GM10266 (cell line): ENCODE data around the gene TTLL10.

Experiments used
- DNase-seq: peaks from one replicate; pipeline ENCODE4 v3.0.0; 2012; ENCODE audit errors: extremely low spot score
- CTCF ChIP-seq: IDR thresholded peaks from 2 replicates; pipeline ENCODE4 v1.5.1; 2012; ENCODE audit warnings: mild to moderate bottlenecking, low read depth; ENCODE audit not compliant: control insufficient read depth, insufficient read depth; ENCODE audit errors: missing control alignments

The TTLL10 gene

DNA sequence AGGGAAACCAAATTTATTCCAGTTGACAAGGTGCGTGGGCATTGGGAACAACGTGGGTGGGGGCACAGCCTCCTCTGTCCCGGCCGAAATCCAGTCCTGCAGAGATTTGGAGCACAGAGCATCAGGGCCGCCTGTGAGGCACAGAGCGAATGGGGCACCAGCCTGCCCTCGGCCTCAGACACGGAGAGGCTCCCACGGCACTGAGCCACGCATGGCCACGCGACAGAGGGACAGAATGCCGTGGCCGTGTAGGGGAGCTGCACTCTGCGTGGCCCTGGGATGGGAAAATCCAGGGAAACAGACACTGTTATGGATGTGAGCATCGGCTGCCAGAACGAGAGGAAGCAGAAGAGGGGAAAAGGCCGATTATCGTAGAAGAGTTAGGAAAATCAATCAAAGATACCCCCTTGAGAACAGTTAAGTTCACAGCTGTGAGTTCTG is 44.3 kb upstream of the TTLL10 start:
- no peak for TF ChIP-seq CTCF
- DNase-seq: no peak

DNA sequence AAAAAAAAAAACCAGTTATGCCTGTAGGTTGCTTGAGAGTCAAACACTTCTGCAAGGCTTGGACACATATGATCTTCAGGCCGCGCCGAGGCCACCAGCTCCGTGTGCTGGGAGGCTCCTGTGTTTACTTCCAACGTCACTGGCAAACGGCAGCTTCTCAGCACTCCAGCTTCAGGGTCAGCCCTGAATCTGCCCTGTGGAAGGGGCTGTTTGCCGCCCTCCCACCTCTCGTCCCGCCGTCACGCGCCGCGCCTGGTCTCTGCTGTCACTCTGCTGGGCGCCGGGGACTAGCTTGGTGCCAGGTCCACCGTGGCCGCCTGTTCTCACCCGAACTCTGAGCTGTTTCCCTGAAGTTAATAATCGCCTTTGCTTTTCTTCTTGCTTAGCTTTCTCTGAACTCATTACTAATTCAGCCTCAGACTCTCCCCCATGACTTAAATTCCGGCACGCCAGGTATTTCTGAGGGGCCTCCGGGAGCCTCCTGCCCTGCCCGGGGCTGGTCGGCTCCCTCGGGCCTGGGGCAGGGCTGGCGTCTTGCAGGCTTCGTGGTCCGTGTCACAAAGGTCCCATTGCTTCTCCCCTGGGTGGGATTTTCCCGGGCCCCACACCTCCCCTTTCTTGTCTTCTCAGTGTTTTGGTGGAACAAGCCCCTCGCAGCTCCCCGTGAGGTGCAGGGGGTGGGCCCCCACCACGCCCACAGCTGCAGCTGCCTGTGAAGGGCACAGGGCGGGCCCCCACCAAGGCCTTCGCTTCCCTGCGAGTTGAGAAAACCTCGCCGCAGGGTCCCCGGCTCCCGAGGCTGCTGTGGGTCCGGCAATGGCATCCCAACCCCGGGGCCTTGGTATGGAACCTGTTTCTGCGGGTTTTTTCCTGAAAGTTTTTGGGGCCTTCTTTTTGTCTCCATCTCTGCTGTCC is 43.2 kb upstream of the TTLL10 start:
- no peak for DNase-seq
- TF ChIP-seq CTCF: no peak

DNA sequence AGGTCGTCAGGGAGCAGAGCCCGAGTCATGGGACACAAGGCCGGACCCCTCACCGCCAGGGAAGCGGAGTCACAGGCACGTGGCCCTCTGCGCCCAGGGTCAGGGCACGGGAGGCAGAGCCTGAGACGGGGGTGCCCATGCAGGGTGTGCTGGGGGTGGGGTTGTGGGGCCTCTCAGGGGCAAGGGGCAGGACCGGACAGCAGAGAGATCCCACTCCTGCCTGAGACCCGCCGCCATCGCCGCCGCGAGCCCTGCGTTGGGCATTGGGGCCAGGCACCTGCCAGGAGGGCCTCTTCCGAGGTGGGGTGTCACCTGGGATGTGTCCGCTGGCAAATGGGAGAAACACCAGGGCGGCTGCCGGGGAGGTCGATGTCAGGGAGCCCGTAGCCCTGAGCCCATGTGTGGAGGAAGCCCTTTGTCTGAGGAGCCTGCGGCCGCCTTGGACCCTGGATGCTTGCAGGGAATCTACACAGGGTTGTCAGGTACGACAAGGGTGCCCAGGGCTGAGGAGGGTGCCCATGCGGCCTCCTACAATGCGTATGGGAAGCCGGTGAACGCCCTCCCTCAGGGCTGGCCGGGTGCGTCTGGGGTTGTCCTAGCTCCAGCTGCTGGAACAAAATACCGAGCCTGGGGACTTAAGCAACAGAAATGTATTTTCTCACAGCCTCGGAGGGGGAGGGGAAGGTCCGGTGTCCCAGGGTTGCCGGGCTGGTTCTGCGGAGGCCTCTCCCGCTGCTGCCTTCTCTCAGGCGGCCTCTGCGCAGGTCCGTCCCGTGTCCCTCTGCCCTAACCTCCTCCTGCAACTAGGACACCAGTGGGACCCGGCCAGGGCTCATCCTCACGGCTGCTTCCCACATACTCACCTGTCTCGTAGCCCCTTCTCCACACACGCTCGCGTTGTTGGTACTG is 41.4 kb upstream of the TTLL10 start:
- DNase-seq: no peak
- TF ChIP-seq CTCF: no peak

- TF ChIP-seq CTCF: no peak
- DNase-seq: no peak
These were observed 40.5 kb upstream of the TTLL10 start for GRCh38 chr1:1132956-1133750.

DNA sequence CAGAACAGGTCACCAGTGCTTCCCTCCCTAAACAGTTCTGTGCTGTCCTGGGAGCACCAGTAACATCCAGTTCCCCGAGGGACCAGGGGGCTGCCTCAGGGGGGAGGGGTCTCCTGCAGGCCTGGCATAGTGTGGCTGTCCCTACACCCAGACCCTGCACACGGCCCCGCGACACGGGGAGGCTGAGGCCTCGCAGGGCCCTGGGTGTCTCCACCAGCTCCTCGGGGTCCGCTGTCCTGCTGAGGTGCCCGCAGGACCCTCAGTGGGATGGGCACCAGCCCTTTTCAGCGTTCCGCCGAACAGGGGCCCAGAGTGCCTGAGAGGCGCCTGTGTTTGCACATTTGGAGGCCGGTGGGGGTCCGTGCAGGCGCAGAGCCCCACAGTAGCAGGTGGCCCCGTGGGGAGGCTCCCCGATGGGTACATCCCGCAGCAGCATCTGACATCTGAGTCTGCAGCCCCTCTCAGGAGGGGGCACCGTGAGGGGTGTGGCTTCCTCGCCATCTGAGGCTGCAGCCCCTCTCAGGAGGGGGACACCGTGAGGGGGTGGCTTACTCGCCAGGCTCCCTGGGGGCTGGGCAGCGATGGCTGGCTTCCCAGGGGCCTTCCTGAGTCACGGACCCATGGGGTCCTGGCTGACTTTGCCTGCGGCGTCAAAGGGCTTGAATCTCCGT is 39.2 kb upstream of the TTLL10 start:
- no peak for TF ChIP-seq CTCF
- DNase-seq: no peak

DNA sequence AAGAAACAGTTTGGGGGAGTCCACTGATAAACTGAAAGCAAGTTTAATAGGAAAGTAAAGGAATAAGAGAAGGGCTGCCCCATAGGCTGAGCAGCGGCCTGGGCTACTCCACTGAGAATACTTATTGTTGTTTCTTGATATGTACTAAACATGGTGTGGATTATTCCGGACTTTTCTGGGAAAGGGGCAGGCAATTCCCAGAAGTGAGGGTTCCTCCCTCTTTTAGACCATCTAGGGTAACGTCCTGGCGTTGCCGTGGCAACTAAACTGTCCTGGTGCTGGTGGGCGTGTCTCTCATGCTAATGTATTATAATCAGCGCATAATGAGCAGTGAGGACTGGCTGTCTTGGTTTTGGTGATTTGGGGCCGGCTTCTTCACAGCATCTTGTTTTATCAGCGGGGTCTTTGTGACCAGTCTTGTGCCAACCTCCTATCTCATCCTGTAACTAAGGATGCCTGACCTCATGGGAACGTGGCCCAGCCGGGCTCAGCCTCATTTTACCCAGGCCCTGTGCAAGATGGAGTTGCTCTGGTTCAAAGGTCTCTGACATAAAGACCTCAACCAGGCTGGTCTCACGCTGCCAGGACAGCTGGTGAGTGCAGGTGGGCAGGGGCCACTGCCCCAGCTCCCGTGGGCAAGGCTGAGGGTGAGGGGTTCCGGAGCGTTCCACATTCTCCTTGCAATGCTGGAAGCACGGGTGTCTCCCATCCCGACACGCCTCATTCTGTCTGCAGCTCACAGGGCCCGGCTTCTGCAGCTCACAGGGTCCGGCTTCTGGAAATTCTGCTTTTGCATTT is 38.1 kb upstream of the TTLL10 start:
- no peak for DNase-seq
- no peak for TF ChIP-seq CTCF
